ENCODE data around the gene RARG. TPM values are rescaled to one million over a fixed set of nuclear protein-coding genes. Genes with fewer than 3 reads are reported as not detected.

The RARG gene
- total and polyA plus RNA-seq, 2 of the 4 experiments (the other 2 are of a cell fraction), result 7.9 to 30.9 TPM

DNA sequence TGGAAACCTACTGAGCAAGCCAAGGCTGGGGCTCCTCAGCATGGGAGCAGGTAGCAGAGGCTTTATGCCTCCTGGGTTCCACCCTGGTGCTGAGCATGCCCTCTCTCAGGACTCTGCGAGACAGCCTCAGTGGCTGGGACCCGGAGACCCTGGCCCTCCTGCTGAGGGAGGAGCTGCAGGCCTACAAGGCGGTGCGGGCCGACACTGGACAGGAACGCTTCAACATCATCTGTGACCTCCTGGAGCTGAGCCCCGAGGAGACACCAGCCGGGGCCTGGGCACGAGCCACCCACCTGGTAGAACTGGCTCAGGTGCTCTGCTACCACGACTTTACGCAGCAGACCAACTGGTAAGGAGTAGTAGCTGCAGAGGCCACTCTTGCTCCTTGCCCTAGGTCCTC is 44.5 kb upstream of the RARG start:
- dilution Hi-C loops (cut with HindIII; ENCODE audit: low sequenced_read_pairs, unreplicated experiment) (no loop called here), intact Hi-C loops (cut with micrococcal nuclease) (no loop called here), in situ Hi-C loops (cut with MboI; ENCODE audit: low sequenced_read_pairs) (no loop called here)
- Histone ChIP-seq H3K27ac (ENCODE audit: insufficient read depth, low read length) (no peak overlapping the region), H3K9me1 (ENCODE audit: insufficient read depth, low read length) (no peaks in the 10 kb centered on the region), H2BK120ac (ENCODE audit: low read depth, low read length) (no peak overlapping the region), H3K9ac (ENCODE audit: low read depth, low read length) (no peak overlapping the region), H3K4me3 (ENCODE audit: insufficient read depth, low read depth, low read length) (no peak overlapping the region), H3K4ac (ENCODE audit: low read depth, low read length) (no peak overlapping the region), H3K23ac (ENCODE audit: low read depth, low read length) (no peak overlapping the region), H4K8ac (ENCODE audit: low read depth in 2 of 2, low read length in 2 of 2) (no peak overlapping the region), H2BK15ac (ENCODE audit: low read depth, low read length) (no peak overlapping the region), H3K36me3 (ENCODE audit: control insufficient read depth, insufficient read depth, low read length) (peaks cover 9% of the 10 kb centered on the region), H2BK5ac (ENCODE audit: low read depth, low read length, poor library complexity, severe bottlenecking) (no peak overlapping the region), H3K18ac (ENCODE audit: low read depth, low read length) (no peak overlapping the region), H4K20me1 (ENCODE audit: insufficient read depth, low read length) (no peaks in the 10 kb centered on the region), H3K4me2 (ENCODE audit: low read depth, low read length) (no peak overlapping the region), H3K14ac (replicated peaks; ENCODE audit: low read depth, low read length) (no peak overlapping the region), H3K79me1 (ENCODE audit: low read depth in 1 of 2, low read length in 2 of 2) (peaks cover 7 to 23% of the 10 kb centered on the region in 2 experiments; a peak in 3 of 4 replicates), H2AK5ac (ENCODE audit: low read depth, low read length) (no peak overlapping the region), H3K4me1 (ENCODE audit: control insufficient read depth, insufficient read depth, low read length) (no peaks in the 10 kb centered on the region), H3K56ac (ENCODE audit: extremely low read depth, insufficient read depth, low read length) (no peak overlapping the region), H3K27me3 (ENCODE audit: control insufficient read depth, insufficient read depth, low read length) (no peaks in the 10 kb centered on the region), H2BK20ac (ENCODE audit: low read depth, low read length) (no peak overlapping the region), H4K5ac (ENCODE audit: low read depth, low read length) (no peak overlapping the region), H2AK9ac (replicated peaks; ENCODE audit: low read depth, low read length, poor library complexity) (peak overlapping the region; percentile 55), H4K91ac (ENCODE audit: insufficient read depth, low read depth, low read length) (no peak overlapping the region), H2AFZ (replicated peaks; ENCODE audit: low read length, poor library complexity) (no peak overlapping the region), H3K9me3 (ENCODE audit: control insufficient read depth, insufficient read depth, low read length) (no peaks in the 10 kb centered on the region)
- TF ChIP-seq MAZ (IDR thresholded peaks at IDR 0.05; ENCODE audit: borderline replicate concordance, low read depth, low read length), result no peak
- TF ChIP-seq MXI1 (IDR thresholded peaks at IDR 0.05; ENCODE audit: borderline replicate concordance, low read depth, low read length), result no peak
- TF ChIP-seq POLR2A (IDR thresholded peaks at IDR 0.05; ENCODE audit: low read depth, low read length), result no peak
- no peak for TF ChIP-seq MAFK (IDR thresholded peaks at IDR 0.05; ENCODE audit: low read depth, low read length)
- CTCF ChIA-PET, result no interaction called here
- DNase-seq (no peak), ATAC-seq (ENCODE audit: low read depth) (no peak)
- no TSS peak for BruUV-seq (replicated peaks)
- POLR2A ChIA-PET (ENCODE audit: unreplicated experiment), result interaction anchor here (0.5 kb wide), 1 partner anchor 22 kb away, joined by 3 read pairs; no protein-coding TSS in a partner anchor
- 97% methylated on average over 6 of the region's 11 CpGs; no CpG with 5 or more reads in 1 of the 2 experiments for WGBS, 2 experiments (ENCODE audit: extremely low coverage in 2 of 2, insufficient read length in 1 of 2)
